ENCODE data around the gene ARFGEF3.

GRCh38 chr6:138346302-138347195 is 184.8 kb downstream of the ARFGEF3 start:
- TF ChIP-seq CTCF (IDR thresholded peaks at IDR 0.05) = no peak
- TF ChIP-seq POLR2A (IDR thresholded peaks at IDR 0.05) = no peak
